Hematopoietic multipotent progenitor cell (in vitro differentiated cells): ENCODE results near the gene TMX2. TPM values are rescaled to one million over a fixed set of nuclear protein-coding genes. Genes with fewer than 3 reads are reported as not detected.

Source experiments
- DNase-seq, 3 donors: peaks; one replicate each; pipeline ENCODE4 v3.0.0-alpha.2; 2011 to 2015; ENCODE audit warnings: low read depth in 2 of 3, low spot score in 2 of 3
- total RNA-seq: library from RNA; depleted of rRNA; stranded (reverse); fragments of >200 nt; gene quantifications from one replicate; pipeline ENCODE4 v1.2.3, GENCODE V29; 2012

The TMX2 gene
- total RNA-seq, 1 donor: 42.8 TPM

DNA sequence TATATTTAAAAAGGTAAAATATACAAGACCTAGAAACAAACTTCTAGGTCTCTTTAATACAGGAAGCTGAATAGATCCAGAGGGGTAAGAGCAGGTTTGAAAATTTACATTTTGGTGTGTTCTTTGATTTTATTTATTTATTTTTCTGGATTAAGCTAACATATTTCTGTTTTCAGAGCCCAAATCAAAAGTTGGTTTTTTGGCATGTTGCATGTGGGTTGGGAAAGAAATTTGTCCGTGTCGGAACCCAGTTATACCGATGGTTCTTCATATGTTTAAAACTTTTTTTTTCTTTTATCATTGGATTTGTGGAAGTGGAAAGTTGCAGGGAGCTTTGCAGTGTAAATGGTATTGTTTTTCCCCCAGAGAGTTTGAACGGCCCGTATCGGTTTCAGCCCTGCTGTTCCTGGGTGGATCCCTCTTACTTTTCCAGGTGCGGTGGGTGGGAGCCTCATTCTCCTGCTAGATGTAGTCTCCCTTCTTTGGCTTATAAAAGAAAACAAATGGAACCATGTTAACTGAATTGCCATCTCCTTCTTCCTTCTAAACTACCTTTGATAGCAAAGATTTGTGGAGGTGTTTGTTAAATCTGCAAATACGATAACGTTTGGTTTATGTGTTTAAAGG, 50.0 kb downstream of the TMX2 start:
- DNase-seq: no peak

DNA sequence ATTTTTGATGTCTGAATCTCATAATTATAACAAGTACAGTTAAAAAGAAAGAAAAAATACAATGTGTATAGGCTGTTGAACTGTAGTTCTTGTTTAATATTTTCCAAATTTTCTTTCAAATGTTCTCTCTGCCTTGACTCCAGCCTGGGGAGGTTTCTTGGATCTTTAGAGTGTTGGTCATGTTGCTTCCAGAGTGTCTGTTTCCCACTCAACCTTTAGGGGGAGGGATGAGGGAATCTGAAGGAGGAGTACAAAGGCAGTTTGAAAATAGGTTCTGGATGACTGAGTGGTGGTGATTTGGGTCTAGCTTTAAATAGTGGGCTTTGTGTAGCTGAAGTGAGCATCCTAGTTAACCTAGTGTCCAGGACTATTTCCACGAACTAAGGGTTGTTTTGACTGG, 51.2 kb downstream of the TMX2 start:
- no peak for DNase-seq

DNA sequence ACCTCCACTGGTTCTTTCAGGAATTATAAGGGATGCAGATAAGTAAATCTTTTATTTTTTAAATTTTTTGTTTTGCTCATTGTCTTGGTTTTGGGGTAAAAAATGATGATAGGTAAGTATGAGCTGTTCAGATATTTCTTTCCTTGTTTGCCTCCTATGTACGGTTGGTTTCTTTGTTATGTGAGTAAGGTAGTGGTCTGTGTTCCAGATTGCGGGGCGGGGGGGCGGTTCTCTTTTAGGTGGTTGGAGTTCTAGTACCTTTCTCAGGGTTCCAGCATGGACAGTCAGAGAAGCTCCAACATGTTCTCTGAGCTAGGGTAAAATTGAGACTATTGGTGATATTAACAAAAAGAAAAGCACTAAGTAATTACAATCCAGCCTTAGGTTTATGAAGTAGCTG, 51.6 kb downstream of the TMX2 start:
- DNase-seq: no peak

DNA sequence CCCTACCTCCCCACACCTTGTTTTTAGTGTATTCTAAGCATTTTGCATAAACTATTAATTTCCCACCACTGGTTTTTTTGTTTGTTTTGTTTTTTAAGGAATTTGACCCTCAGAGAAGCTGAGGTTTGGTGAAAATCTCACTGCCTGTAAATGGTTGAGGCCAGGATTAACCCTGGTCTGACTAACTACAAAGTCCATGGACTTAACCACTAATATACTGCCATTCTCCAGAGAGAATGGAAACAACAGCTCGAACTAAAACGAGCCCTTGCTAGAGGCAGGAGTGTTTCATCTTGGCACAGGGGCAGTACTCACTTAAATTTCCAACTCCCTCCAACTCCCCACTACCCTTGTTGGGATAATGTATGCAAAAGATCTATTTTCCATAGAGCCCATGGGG, 52.2 kb downstream of the TMX2 start:
- DNase-seq: no peak

DNA sequence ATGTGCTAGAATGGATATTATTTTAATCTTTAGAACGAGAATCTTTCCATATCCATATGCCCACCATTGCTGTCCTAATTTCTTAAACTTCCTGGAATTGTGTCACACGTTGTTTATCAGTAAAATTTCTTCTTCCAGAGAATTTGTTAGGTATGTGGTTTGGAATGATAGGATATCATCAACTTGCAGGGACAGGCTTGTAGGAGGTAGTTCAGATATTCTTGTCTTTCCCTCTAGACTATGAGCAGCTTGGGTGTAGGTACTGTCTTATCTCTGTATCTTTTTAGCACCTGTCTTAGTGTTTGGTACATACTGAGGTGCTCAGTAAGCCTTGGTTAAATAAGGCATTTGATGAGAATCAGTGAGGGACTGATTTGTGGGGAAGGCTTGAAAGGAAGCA, 52.6 kb downstream of the TMX2 start:
- DNase-seq: no peak

DNA sequence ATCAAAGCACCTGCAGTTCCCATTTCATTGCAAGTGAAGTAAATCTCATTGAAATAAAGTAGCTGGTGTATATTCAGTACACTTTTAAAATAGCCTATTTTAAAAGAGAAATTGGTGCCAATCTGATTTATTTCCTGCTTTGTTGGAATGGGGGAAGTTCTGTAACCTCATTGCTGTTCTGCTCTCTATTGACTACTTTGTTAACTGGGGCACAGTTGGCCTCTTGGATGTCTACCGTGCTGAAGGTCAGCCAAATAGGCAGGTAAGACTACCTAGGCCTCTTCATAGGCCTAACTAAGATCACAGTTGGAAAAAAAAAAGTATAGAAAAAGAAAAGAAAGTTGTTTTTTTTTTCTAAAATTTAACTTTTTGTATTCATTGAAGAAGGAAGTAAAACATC, 58.4 kb downstream of the TMX2 start:
- DNase-seq: no peak

DNA sequence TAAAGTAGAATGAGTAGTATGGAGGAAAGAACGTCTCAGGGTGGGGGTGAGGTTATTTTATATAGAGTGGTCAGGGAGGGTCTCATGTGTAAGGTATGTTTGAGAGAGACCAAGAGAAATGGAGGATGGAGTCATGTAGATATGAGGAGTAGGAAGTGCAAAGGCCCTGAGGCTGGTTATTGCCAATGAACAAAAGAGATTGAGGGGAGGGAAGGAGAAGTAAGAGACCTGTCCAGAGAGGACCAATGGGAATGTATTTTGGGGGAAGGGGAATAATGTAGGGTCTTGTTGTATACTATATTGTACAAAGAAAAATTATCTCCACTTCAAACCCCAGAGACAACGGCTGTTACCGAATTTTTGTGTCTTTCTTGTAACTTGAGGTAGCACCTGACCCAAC, 59.0 kb downstream of the TMX2 start:
- DNase-seq: no peak

DNA sequence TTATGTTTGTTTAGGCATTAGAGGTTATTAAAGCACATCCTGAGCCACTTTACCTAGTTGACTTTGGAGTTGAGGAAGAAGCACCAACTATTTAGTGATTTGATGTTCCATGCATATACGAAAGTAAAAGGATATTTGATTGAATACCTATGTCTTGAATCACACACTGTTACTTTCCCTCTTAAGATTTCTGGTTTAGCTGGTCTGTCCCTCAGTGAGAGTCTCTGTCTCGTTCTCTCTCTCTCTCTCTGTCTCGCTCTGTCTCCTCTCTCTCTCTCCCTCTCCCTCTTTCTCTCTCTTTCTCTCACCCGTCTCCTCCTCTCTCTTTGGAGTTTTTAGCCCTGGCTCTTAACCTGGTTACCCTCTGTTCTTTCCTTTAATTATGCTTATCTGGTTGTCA, 60.2 kb downstream of the TMX2 start:
- no peak for DNase-seq

DNA sequence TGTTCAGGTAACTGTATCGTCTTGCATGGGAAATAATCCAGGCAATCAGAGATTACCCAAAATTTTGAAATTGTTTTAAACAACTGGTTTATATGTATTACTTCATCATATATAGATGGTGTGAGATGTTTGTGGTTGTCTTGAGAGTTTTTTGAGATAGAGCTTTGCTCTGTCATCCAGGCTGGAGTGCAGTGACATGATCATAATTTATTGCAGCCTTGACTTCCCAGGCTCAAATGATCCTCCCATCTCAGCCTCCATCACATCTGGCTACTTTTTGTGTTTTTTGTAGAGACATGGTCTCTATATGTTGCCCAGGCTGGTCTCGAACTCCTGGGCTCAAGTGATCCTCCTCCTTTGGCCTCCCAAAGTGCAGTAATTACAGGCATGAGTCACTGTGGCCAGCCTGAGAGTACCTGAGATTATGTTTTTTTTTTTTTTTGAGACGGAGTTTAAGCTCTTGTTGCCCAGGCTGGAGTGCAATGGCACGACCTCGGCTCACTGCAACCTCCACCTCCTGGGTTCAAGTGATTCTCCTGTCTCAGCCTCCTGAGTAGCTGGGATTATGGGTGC, 60.7 kb downstream of the TMX2 start:
- no peak for DNase-seq

DNA sequence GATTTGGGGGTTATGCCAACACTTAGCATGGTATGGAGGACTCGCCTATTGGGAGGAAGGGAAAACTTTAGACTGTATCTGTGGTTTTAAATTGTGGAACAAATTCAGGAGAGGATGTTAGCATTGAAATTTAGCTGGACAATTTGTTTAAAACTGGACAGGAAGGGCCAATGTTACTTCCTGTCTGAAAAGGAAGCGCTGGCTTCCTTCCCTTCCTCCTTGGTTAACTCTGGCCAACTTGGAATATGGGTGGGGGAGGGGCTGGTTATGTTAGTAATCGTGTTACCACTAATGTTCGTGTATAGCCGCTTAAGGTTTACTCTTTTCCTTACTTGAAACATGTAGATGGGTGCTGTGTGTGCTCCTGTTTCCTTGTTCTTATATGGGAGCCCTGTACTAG, 63.1 kb downstream of the TMX2 start:
- no peak for DNase-seq

DNA sequence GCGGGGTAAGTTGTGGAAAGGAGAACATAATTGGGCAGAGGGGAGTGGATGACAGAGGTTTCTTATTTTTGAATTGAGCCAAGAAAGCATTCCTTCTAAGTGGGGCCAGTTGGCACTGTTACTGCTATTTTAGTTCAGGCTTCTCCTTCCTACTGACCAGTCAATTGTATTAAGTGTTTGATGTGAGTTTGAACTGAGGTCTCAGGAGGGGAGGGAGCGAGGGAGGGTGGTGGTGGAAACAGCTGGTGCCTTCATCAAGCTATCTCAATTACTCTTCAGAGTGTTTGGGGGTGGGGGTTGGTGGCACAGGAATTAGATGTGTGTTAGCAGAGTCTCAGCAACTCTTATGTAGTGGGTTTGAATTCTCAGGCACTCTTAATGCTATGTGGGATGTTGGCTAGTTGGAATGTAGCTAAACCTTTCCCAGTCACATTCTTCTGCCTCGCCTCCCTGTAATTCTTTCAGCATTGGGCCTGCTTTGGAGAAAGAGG, 63.7 kb downstream of the TMX2 start:
- DNase-seq: no peak

DNA sequence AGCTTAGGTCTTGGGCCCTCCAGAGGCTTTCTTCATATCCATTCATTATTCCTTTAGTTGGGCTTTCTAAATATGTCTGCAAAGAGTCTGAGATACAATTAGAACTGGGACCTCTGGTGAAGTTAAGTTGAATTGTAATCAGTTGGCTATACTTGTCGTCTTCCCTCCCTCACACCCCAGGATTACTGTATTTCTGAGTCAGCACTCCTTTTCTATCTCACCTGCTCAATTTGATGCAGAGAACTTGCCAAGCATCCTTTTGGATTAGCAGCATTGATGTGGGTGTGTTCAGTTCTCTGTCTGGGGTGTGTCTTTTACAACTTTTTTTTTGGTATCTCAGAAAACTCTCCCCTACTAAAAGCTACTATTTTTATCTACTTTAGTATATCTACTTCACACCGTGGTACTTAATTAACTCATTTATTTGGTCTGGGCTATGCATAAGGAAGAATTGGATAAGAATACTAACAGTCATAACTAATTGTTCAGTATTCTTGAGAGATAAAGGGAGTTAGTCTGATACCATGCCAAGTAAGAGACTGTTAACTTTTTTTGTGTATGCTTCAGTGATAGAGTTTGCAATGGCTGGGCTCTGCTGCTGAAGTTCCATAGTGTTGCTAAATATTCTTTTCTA, 64.3 kb downstream of the TMX2 start:
- no peak for DNase-seq

DNA sequence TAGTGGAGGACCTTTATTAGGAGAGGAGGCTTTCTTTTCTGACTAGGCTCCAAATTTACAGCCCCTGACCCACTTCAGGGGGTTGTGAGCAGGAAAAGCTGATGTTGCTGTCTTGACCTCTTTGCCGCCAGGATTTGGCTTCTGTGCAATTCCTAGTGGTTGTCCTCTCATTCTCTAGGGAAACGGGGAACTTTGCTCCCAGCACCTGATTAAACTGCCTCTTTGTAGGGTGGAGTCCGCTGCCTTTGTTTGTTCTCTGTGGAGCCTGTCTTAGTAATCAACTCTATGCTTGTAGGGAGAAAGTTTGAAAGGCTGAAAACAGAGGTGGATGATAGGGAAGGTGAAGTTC, 65.5 kb downstream of the TMX2 start:
- no peak for DNase-seq

DNA sequence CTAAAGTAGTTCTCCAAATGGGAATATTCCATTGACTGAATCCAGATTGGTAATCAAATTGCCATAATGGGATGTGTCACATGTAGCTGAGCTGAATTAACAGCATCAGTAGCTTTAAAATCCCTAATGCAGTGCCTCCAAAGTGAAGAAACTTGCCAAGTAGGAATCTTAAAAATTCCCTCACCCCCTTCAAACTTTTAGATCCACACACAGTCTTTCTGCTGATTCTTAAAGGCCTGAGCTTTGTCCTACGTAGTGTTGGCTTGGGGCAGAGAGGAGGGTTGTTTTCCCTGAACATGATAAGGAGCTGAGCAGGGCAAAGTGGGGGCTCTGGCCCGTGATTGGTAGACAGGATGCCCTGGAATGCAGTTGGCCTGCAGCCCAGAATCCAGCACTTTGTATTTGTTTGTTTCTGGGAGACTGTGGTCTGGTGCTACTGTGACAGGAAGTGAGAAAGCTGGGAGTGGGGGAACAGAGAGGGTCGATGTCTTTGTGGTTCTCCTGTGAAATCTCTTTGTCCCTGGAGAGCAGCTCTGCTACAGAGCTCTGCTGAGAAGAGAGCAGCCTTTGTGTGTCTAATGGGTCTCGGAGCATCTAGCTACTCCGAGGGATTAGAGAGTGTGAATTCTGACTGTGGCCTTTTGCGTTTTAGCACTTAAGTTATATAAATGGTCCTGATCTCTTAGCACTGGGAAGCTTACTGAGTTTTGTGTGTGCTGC, 66.1 kb downstream of the TMX2 start:
- no peak for DNase-seq

DNA sequence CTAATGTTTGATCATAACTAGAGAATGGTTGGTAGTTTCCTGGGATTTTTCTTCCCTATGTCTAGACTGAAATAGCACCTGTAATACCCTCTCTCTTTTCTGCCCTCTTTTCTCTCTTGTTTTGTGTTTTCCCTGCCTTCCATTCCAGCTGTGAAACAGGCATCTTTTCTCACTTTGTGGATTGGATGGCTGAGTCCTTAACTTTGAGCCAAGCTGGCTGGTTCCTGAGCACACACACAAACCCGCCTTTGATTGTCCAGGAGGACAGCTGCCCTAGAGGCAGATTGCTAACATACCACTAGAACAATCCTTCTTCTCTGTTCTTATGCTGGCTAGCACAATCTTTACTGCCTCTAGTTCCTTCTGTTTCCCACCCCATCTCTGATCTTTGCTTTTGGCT, 66.9 kb downstream of the TMX2 start:
- DNase-seq: no peak

DNA sequence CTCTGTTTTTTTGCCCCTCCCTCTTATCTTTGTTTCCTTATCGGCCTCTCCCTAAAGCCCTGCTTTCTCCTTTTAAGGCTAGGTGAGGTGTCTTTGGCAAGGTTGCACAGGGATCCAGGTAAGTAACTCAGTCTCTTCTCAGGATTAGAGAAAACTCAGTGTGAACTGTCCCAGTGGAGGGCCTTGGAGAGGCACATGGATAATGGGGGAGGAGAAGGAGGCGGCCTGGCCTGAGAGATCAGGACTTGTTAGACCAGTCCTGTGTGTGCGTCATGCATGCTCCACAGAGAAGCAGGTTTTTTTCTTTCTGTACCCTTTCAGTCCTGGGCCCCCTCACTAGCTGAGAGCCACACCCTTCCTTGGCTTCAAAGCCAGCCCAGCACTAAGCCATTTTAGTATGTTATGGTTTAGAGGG, 69.1 kb downstream of the TMX2 start:
- no peak for DNase-seq

DNA sequence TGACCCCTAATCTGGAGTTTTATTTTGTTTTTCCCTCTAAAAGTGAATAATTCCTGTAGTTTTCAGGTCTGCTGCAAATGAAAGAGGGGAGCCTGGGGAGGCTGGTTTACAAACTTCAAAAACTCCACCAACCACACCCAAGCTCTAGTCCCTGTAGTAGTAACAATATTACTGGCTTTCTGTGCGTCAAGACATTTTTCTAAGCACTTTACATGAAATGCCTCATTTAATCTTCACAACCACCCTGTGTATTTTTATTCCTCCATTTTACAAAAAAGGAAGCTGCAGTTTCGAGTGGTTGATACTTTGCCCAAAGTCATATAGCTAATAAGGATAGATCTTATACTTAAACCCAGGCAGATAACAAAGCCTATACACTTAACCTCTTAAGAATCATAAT, 72.7 kb downstream of the TMX2 start:
- no peak for DNase-seq

DNA sequence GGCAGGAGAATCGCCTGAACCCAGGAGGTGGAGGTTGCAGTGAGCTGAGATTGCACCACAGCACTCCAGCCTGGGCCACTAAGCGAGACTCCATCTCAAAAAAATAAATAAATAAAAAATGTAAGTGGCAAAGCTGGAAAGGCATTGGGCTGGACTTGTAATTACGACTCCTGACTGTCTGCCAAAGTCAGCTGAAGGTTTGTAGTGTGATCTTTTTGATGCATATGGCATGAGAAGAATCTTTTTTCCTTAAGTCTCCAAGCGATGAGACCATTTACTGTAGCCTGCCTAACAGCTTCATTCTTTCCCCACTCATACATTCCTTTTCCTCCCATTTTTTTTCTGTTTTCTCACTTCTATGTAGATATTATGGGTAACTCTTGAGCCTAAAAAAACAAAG, 74.0 kb downstream of the TMX2 start:
- no peak for DNase-seq

DNA sequence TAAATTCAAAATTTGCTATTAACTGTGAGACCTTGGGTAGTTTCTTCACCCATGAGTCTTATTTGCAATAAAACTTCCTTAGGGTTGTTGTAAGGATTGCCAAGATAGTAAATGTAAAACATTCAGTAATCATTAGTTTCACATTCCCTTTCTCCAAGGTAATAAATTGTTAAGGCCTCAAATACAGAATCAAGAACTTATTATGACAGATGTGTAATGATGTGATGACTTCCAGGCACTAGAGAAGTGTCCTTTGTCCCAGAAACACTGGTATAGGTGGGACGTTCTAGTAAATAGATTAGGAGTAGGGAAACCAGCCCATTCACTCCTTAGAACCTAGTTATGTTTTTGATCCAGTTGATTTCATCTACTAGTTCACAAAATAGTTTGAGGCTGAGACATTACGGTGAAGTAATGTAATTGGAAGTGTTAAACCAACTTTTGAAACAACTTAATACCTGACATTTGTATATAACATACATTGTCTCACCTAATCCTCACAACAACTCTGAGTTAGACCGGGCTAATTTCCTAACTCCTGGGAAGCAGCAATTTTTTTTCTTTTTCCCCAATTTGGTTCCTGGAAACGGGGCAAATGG, 74.7 kb downstream of the TMX2 start:
- DNase-seq: no peak

DNA sequence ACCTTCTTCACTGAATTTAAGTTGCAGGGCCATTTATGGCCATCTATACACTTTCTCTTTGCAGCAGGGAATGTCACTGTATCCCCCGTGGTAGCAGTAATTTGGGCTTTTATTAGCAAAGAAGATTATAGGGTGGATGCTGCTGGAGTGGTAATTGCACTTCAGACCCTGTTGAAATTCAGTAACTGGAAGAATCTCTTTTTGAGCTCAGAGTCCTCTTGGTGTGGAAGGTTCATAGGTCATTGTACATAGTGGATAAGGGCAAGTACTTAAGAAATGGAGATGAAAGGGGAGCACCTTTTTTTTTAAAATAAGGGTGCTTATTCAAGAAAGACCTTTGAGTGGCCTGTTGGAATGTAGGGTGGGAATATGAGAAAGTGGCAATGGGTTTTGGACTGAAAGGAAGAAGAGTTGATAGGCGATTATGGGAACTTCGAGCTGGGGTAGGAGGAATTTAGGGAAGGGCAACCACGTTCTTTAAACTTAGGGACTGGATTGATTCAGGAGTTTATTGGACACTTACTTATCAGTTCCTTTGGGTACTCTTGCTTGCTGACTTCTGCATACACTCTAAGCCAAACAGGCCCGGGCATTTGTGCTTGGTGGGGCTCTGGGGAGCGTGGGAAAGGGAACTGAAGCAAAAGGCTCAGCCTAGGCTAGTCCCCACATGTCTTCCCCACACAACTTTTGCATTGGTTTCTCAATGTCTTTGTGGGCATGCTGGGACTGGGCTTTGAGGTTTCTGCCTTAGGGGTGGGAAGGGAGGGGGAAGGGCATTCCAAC, 75.7 kb downstream of the TMX2 start:
- no peak for DNase-seq

DNA sequence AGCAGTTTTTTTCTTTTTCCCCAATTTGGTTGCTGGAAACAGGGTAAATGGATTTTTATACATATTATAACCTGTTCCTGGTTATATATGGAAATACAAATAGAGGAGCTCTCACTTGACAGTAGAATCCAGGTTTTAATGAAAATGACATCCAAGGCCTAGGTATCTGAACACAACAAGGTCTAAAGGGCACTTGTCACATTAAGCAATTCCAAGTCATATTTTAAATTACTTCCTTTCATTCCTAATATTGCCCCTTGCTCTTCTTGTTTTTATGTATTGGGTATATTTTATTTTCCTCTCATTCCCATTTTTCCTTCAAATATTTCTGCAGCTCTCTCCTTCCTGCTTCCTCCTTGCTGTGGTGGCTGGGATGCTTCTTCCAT, 76.3 kb downstream of the TMX2 start:
- no peak for DNase-seq
